GM13977 (cell line): Measurements from ENCODE around the gene LRRC59.

ENCODE experiments used
- DNase-seq: peaks from one replicate; pipeline ENCODE4 v3.0.0; 2012; ENCODE audit warnings: low spot score
- in situ Hi-C: fragments of 300-500 bp; cut with MboI; formaldehyde crosslinking; loops from one replicate; pipeline ENCODE4 v1.12.0; 2022; ENCODE audit warnings: low sequenced_read_pairs, low pct_unique_long_range_greater_than_20kb, mixed read lengths, inconsistent platforms; ENCODE audit not compliant: unreplicated experiment
- TF ChIP-seq, protein P1 (sequence below): IDR thresholded peaks from 2 replicates; pipeline ENCODE4 v1.5.1; 2012; ENCODE audit warnings: mild to moderate bottlenecking, control low read depth; ENCODE audit not compliant: insufficient read depth; ENCODE audit errors: extremely low read depth, missing control alignments

Gene LRRC59

DNA sequence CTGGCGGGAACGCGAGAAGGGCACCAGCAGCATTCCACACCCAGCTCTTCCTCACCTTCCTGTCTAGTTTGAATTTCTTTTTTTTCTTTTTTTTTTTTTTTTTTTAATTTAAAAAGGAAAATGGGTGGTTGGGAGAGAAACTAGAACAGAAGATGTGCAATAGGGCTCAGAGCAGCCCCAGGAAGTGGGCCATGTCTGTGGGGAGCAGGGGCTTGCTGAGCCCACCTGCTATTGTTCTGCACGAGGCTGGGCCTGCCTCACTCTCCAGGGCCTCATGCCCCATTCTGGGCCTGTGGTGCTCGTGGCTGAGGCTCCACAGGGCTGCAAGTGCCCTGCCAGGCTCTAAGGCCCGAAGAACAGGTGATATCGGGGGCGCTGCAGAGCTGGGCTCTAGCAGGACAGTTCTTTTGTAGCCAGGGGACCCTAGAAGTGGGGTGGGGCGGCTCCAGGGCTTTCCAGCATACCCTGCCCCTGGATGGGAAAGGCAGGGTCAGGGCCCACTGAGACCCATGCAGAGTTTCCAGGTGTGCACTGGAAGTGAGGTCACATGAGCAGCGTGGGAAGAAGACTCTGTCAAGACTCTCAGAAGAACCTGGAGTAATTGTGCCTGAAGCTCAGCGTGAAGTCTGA lies 36.7 kb downstream of the LRRC59 start:
- no peak for DNase-seq
- TF ChIP-seq, protein P1, sequence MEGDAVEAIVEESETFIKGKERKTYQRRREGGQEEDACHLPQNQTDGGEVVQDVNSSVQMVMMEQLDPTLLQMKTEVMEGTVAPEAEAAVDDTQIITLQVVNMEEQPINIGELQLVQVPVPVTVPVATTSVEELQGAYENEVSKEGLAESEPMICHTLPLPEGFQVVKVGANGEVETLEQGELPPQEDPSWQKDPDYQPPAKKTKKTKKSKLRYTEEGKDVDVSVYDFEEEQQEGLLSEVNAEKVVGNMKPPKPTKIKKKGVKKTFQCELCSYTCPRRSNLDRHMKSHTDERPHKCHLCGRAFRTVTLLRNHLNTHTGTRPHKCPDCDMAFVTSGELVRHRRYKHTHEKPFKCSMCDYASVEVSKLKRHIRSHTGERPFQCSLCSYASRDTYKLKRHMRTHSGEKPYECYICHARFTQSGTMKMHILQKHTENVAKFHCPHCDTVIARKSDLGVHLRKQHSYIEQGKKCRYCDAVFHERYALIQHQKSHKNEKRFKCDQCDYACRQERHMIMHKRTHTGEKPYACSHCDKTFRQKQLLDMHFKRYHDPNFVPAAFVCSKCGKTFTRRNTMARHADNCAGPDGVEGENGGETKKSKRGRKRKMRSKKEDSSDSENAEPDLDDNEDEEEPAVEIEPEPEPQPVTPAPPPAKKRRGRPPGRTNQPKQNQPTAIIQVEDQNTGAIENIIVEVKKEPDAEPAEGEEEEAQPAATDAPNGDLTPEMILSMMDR, result no peak

DNA sequence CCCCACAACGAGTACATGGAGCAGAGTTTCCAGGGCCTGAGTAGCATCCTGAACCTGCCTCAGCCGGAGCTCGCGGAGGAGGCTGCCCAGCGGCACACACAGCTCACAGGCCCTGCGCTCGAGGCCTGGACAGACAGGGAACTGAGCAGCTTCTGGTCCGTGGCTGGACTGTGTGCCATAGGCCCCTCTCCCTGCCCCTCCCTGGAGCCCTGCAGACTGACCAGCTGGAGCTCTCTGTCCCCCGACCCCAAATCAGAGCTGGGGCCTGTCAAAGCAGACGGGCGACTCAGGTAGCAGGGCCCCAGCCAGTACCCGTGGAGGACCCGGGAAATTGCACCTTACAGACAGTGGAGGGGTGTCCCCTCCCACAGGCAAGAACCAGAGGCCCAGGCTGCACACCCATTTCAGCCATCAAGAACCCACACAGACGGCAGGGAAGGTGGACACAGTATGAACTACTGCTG lies 37.3 kb downstream of the LRRC59 start:
- no peak for DNase-seq
- in situ Hi-C loops, result no loop called here
- TF ChIP-seq, protein P1, result no peak

More for the DNA sequence above, 36.7 kb downstream of the LRRC59 start:
- in situ Hi-C loops, result no loop called here

DNA sequence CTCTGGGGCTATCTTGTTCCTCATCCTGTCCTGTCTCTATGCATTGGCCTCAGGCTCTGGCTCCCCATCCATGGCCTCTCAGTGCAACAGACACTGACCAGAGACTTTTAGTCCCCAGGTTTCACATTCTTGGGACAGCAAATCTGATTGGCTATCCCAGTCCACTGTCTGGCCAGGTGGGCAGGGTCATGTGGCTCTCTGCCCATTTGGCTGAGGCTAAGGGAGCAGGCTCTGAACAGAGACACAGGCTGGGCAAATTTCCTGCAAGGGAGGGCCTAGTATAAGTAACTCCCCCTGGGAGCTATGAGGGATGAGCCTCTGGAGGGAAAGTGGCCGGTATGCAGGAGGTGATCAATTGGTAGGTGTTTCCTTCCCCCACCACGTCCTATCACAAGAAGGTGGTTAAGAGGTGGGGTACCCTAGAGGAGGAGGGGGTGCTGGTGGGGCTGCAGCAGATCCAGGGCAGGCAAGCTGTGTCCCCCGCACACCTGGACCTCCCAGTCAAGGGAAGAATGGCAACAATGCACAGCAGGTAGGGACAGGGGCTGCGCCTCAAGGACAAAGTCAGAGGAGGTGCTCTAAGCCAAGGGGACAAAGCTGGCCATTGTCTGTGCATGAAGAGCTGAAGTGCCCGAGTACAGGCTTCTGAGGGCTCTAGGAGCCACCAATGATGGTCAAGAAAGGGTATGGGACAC lies 38.2 kb downstream of the LRRC59 start:
- in situ Hi-C loops, result no loop called here
- TF ChIP-seq, protein P1, result no peak
- no peak for DNase-seq

DNA sequence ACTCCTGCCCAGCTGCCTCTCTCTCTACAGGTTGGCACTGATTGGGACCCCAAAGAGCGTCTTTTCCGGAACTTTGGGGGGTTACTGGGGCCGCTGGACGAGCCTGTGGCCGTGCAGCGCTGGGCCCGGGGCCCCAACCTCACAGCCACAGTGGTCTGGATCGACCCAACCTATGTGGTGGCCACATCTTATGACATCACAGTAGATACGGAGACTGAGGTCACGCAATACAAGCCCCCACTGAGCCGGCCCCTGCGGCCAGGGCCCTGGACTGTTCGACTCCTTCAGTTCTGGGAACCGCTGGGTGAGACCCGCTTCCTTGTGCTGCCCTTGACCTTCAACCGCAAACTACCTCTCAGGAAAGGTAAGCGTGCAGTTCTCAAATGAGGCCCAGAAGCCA lies 39.1 kb downstream of the LRRC59 start:
- TF ChIP-seq, protein P1, result no peak
- in situ Hi-C loops, result no loop called here
- DNase-seq, result no peak

DNA sequence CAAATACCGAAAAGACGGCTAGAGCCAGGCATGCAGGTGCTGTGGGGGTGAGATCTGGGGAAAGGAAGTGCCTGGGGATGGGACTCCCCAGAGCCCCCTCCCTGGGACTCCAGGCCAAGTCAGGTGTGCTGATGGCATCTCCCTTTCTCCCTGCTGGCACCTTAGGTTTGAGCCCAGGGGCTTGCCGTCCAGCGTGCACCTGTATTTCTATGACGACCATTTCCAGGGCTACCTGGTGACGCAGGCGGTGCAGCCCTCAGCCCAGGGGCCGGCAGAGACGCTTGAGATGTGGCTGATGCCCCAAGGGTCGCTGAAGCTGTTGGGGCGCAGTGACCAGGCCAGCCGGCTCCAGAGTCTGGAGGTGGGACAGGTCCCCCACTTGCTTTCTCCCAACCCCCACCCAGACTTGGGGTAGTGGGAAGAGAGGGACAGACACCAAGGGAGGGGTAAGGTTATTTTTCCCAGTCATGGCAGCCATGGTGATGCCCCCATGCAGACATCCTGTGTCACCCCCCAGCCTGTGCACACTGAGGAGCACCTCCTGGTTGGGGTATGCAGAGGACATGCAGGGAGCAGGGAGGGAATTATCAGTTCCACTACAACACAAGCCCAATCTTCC lies 40.3 kb downstream of the LRRC59 start:
- DNase-seq, result no peak
- in situ Hi-C loops, result no loop called here
- TF ChIP-seq, protein P1, result no peak

DNA sequence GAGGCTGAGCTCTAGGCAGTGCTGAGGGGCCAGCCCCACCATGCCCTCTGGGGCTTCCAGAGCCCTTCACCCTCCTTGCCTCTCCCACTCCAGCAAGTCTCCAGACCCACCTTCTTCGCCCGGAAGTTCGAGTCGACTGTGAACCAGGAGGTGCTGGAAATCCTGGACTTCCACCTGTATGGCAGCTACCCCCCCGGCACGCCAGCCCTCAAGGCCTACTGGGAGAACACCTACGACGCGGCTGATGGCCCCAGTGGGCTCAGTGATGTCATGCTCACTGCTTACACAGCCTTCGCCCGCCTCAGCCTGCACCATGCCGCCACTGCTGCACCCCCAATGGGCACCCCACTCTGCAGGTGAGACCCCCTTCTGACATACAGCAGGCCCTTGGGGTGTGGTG lies 40.9 kb downstream of the LRRC59 start:
- TF ChIP-seq, protein P1, result no peak
- in situ Hi-C loops, result no loop called here
- no peak for DNase-seq
